Measurements from ENCODE around the gene TAB3. TPM values are rescaled to one million over a fixed set of nuclear protein-coding genes. Genes with fewer than 3 reads are reported as not detected.

Gene TAB3
- total and polyA plus RNA-seq, 3 experiments from 2014 or later = 7.6 to 21.4 (median 21.1) TPM

DNA sequence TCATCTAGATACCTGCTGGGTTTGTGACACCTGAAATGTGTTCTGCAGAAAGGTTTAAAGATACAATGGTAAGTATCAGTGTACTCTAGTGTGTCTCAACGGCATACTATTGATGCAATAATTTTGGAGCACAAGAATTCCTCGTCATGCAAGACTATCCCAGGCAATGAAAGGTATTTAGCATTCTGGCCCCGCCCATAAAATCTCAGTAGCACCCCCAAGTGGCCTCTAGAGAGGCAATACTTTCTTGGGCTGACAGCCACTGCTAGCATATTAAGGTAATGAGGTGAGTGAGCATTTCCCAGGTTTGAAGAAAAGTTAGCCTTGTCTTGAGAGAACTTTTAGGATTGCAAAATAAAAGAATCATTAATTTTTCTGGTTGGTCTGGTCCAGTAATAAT is 24.0 kb downstream of the TAB3 start:
- no peak overlapping the region for H3K4me3 Mint-ChIP-seq
- Histone ChIP-seq H3K36me3 (ENCODE audit: insufficient read depth, low read length) (no peaks in the 10 kb centered on the region), H3K27me3 (ENCODE audit: insufficient read depth, low read length, poor library complexity, severe bottlenecking) (no peaks in the 10 kb centered on the region), H3K4me1 (ENCODE audit: insufficient read depth, low read length) (no peaks in the 10 kb centered on the region), H3K4me3 (ENCODE audit: low read length) (no peak overlapping the region), H3K9me3 (ENCODE audit: low read length) (no peaks in the 10 kb centered on the region), H3K27ac (ENCODE audit: low read depth, low read length) (no peak overlapping the region)
- peaks cover 0 to 39% (median 2%) of the 10 kb centered on the region in 3 donors for H3K36me3 Mint-ChIP-seq
- ChIA-PET CTCF (no interaction called here), POLR2A (no interaction called here)
- no peak for DNase-seq
- H3K27ac Mint-ChIP-seq = no peak overlapping the region
- H3K4me1 Mint-ChIP-seq = peaks cover 0 to 3% (median 2%) of the 10 kb centered on the region in 3 donors
- H3K27me3 Mint-ChIP-seq = no peaks in the 10 kb centered on the region
- no peaks in the 10 kb centered on the region for H3K9me3 Mint-ChIP-seq

DNA sequence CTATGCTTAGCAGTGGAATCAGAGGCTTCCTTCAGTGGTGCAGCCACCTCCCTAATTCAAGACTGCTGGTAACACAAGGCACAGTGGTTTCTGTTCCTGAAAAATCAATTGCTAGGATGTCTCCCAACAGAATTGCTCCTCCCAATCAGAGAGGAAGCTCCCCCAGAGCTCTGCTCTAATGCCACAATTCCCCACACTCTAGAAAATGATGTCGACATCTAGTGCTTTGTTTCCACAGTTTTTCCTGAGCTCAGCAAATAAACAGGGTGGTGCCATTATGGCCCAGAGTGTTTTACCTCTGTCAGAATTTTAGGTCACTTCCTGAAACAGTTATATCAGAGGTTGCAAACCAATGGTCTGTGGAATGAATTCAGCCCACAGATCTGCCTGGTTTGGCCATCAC is 24.7 kb downstream of the TAB3 start:
- Histone ChIP-seq H3K27me3 (ENCODE audit: insufficient read depth, low read length, poor library complexity, severe bottlenecking) (no peaks in the 10 kb centered on the region), H3K9me3 (ENCODE audit: low read length) (no peaks in the 10 kb centered on the region), H3K4me1 (ENCODE audit: insufficient read depth, low read length) (no peaks in the 10 kb centered on the region), H3K27ac (ENCODE audit: low read depth, low read length) (no peak overlapping the region), H3K4me3 (ENCODE audit: low read length) (no peak overlapping the region), H3K36me3 (ENCODE audit: insufficient read depth, low read length) (no peaks in the 10 kb centered on the region)
- CTCF ChIA-PET = no interaction called here
- H3K27me3 Mint-ChIP-seq = peaks cover 0 to 2% of the 10 kb centered on the region in 2 donors
- peaks cover 0 to 42% (median 4%) of the 10 kb centered on the region in 3 donors for H3K36me3 Mint-ChIP-seq
- no peak overlapping the region for H3K27ac Mint-ChIP-seq
- H3K4me3 Mint-ChIP-seq = no peak overlapping the region
- POLR2A ChIA-PET = no interaction called here
- H3K9me3 Mint-ChIP-seq = no peaks in the 10 kb centered on the region
- peaks cover 0 to 3% (median 2%) of the 10 kb centered on the region in 3 donors for H3K4me1 Mint-ChIP-seq
- DNase-seq = no peak

DNA sequence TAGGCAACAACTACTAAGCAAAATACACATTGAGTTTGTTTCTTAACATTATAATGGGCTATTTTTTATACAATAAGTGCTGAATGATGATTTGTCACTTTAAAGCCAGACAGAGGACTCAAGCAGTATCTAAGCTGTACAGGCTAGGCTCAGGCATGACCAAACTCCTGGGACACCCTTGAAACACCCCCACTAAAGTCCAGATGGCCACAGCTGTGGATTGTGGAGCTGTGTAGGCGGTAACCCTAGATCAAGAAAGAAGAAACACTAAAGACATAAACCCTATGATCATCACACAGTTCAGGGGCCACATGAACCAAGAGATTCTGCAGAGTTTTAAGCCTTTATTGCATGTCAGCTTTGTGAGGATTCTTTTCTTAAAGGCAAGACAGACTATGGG is 25.1 kb downstream of the TAB3 start:
- no peaks in the 10 kb centered on the region for H3K27me3 ChIP-seq (ENCODE audit: insufficient read depth, low read length, poor library complexity, severe bottlenecking)
- DNase-seq = no peak
- Mint-ChIP-seq H3K4me1 (peaks cover under 1 to 3% (median 2%) of the 10 kb centered on the region in 3 donors), H3K9me3 (no peaks in the 10 kb centered on the region), H3K27me3 (peaks cover 0 to 2% of the 10 kb centered on the region in 2 donors), H3K27ac (peak overlapping the region in 1 of 8 donors; percentile 68), H3K36me3 (peaks cover 0 to 46% (median 4%) of the 10 kb centered on the region in 3 donors), H3K4me3 (no peak overlapping the region)
- no peaks in the 10 kb centered on the region for H3K4me1 ChIP-seq (ENCODE audit: insufficient read depth, low read length)
- no peaks in the 10 kb centered on the region for H3K9me3 ChIP-seq (ENCODE audit: low read length)
- no peak overlapping the region for H3K27ac ChIP-seq (ENCODE audit: low read depth, low read length)
- ChIA-PET CTCF (no interaction called here), POLR2A (no interaction called here)
- H3K36me3 ChIP-seq (ENCODE audit: insufficient read depth, low read length) = peaks cover 3% of the 10 kb centered on the region
- no peak overlapping the region for H3K4me3 ChIP-seq (ENCODE audit: low read length)

DNA sequence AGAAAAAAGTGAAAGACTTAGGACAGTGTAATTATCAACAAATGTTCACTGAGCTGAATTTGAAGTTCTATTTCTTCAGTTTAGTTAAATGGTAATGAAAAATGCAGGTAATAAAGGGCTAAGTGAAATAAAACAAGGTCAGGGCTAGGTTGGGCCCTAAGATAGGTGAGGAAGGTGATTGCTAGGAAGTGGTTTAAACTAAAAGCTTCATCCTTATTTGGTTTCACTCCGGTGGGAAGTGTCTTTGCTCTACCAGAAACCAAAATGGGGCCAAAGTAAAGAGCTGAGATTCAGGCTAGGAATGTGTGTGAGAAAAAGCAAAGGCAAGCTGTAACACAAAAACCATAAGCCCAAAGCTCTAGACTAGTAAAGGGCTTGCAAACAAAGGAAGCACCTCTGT is 31.0 kb downstream of the TAB3 start:
- H3K27ac ChIP-seq (ENCODE audit: low read depth, low read length) = no peak overlapping the region
- ChIA-PET POLR2A (no interaction called here), CTCF (interaction anchor here (0.6 to 1.0 kb wide), 2 partner anchors 8 to 10 kb away, joined by 3 read pairs; no protein-coding TSS in a partner anchor)
- no peaks in the 10 kb centered on the region for H3K27me3 ChIP-seq (ENCODE audit: insufficient read depth, low read length, poor library complexity, severe bottlenecking)
- H3K4me3 Mint-ChIP-seq = no peak overlapping the region
- no peaks in the 10 kb centered on the region for H3K9me3 Mint-ChIP-seq
- no peak for DNase-seq
- peaks cover 7 to 64% (median 23%) of the 10 kb centered on the region in 3 donors for H3K36me3 Mint-ChIP-seq
- no peaks in the 10 kb centered on the region for H3K9me3 ChIP-seq (ENCODE audit: low read length)
- H3K4me1 ChIP-seq (ENCODE audit: insufficient read depth, low read length) = no peaks in the 10 kb centered on the region
- H3K4me1 Mint-ChIP-seq = peaks cover 0 to 6% (median 0%) of the 10 kb centered on the region in 3 donors
- peaks cover 15% of the 10 kb centered on the region for H3K36me3 ChIP-seq (ENCODE audit: insufficient read depth, low read length)
- H3K4me3 ChIP-seq (ENCODE audit: low read length) = no peak overlapping the region
- H3K27ac Mint-ChIP-seq = peak overlapping the region in 2 of 8 donors; percentile 1 to 30
- H3K27me3 Mint-ChIP-seq = peaks cover 0 to 2% of the 10 kb centered on the region in 2 donors

DNA sequence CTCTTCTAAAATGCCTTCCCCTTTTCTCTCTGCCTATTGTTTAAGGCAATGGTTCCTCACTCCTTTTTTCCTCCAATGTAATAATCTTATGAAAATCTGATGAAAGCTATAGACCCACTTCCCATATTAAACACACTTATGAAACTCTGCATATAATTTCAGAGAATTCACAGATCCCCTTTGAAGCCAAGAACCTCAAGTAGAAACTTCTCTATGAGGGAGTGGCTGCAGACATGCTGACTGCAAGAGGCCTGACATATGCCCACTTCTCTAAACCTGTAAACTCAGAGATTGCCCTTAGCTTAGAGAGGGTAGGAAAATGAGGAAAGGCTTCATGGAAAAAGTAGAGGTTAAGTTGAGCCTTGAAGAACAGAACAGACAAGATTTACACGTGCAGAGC is 37.6 kb downstream of the TAB3 start:
- CTCF ChIA-PET = no interaction called here
- Histone ChIP-seq H3K4me3 (ENCODE audit: low read length) (no peak overlapping the region), H3K4me1 (ENCODE audit: insufficient read depth, low read length) (no peaks in the 10 kb centered on the region), H3K27me3 (ENCODE audit: insufficient read depth, low read length, poor library complexity, severe bottlenecking) (no peaks in the 10 kb centered on the region), H3K27ac (ENCODE audit: low read depth, low read length) (no peak overlapping the region), H3K36me3 (ENCODE audit: insufficient read depth, low read length) (peaks cover 7% of the 10 kb centered on the region), H3K9me3 (ENCODE audit: low read length) (no peaks in the 10 kb centered on the region)
- DNase-seq = no peak
- Mint-ChIP-seq H3K27ac (peak overlapping the region in 1 of 8 donors; percentile 81), H3K9me3 (no peaks in the 10 kb centered on the region), H3K27me3 (no peaks in the 10 kb centered on the region), H3K36me3 (peaks cover 7 to 63% (median 19%) of the 10 kb centered on the region in 3 donors), H3K4me3 (no peak overlapping the region), H3K4me1 (no peaks in the 10 kb centered on the region)
- POLR2A ChIA-PET = no interaction called here

DNA sequence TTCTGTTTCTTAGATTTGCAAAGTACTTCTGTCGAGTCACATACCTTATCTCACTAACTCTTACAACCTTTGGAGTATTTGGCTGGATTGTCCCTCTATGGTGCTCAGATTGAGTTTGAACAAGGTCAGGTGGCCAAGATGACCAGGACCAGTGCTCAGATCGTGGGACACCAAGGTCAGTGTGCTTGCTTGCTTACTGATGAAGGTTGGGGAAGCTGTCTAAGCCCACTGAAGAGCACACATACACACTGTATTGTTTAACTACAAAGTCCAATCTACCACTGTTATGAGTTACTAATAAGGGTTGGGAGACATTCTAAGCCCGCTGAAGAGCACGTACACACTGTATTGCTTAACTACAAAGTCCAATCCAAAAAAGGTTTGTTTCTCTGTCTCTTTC is 53.7 kb downstream of the TAB3 start:
- Mint-ChIP-seq H3K27me3 (no peaks in the 10 kb centered on the region), H3K27ac (no peak overlapping the region), H3K4me1 (peaks cover 13 to 19% (median 16%) of the 10 kb centered on the region in 3 donors), H3K36me3 (peaks cover 0 to 61% (median 14%) of the 10 kb centered on the region in 3 donors), H3K9me3 (peaks cover 0 to under 1% (median 0%) of the 10 kb centered on the region in 5 donors), H3K4me3 (no peak overlapping the region)
- Histone ChIP-seq H3K36me3 (ENCODE audit: insufficient read depth, low read length) (no peaks in the 10 kb centered on the region), H3K4me1 (ENCODE audit: insufficient read depth, low read length) (peaks cover 10% of the 10 kb centered on the region), H3K27ac (ENCODE audit: low read depth, low read length) (no peak overlapping the region), H3K4me3 (ENCODE audit: low read length) (no peak overlapping the region), H3K9me3 (ENCODE audit: low read length) (no peaks in the 10 kb centered on the region), H3K27me3 (ENCODE audit: insufficient read depth, low read length, poor library complexity, severe bottlenecking) (no peaks in the 10 kb centered on the region)
- ChIA-PET CTCF (no interaction called here), POLR2A (no interaction called here)
- no peak for DNase-seq

DNA sequence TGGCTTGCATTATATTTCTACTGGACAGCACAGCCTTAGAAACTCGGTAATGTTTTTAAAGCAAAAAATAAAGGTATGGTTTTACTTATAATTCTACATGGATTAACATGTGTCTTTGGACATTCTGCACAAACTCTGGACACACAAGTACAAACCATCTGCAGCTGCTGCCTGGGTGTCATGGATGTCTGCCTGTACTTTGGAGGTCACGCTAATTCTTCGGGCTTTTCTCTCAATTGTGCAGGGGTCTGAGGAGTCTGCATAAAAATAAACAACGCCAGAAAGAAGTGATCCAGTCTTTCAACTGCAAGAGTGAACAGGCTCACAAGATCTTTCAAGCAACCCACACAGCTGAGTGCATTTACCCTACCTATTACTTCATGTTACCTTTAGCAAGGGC is 55.2 kb downstream of the TAB3 start:
- Histone ChIP-seq H3K9me3 (ENCODE audit: low read length) (no peaks in the 10 kb centered on the region), H3K36me3 (ENCODE audit: insufficient read depth, low read length) (no peaks in the 10 kb centered on the region), H3K4me1 (ENCODE audit: insufficient read depth, low read length) (peaks cover 10% of the 10 kb centered on the region), H3K27me3 (ENCODE audit: insufficient read depth, low read length, poor library complexity, severe bottlenecking) (no peaks in the 10 kb centered on the region), H3K27ac (ENCODE audit: low read depth, low read length) (no peak overlapping the region), H3K4me3 (ENCODE audit: low read length) (no peak overlapping the region)
- POLR2A ChIA-PET = no interaction called here
- CTCF ChIA-PET = no interaction called here
- Mint-ChIP-seq H3K27me3 (no peaks in the 10 kb centered on the region), H3K27ac (peak overlapping the region in 1 of 8 donors; percentile 10), H3K36me3 (peaks cover 0 to 53% (median 10%) of the 10 kb centered on the region in 3 donors), H3K4me1 (peaks cover 13 to 24% (median 16%) of the 10 kb centered on the region in 3 donors), H3K4me3 (no peak overlapping the region), H3K9me3 (no peaks in the 10 kb centered on the region)
- DNase-seq = no peak

DNA sequence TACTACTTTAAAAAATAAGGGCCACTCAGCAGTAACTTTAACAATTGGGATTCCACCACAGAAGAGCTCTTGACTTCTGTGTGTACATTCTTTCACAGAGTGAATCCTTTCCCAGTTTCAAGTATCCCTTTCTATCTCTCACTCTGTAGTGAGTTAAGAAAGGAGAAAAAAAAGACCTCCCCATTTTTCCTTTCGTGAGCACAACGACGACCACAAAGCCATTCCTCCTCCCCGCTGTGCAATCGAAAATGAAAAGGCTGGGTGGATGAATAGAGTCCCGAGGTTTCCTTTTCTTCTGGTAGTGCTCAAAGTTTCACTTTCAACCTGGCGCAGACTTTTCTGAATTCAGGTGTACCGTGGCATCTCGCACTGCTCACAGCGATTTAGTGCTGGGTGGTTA is 58.0 kb downstream of the TAB3 start:
- CTCF ChIA-PET = no interaction called here
- no peaks in the 10 kb centered on the region for H3K36me3 ChIP-seq (ENCODE audit: insufficient read depth, low read length)
- no peaks in the 10 kb centered on the region for H3K9me3 ChIP-seq (ENCODE audit: low read length)
- peaks cover 0 to 34% (median 4%) of the 10 kb centered on the region in 3 donors for H3K36me3 Mint-ChIP-seq
- H3K27me3 ChIP-seq (ENCODE audit: insufficient read depth, low read length, poor library complexity, severe bottlenecking) = no peaks in the 10 kb centered on the region
- H3K4me1 Mint-ChIP-seq = peaks cover 16 to 27% (median 17%) of the 10 kb centered on the region in 3 donors
- no peak overlapping the region for H3K4me3 ChIP-seq (ENCODE audit: low read length)
- no peaks in the 10 kb centered on the region for H3K9me3 Mint-ChIP-seq
- H3K4me3 Mint-ChIP-seq = peak overlapping the region; percentile 13 to 84 (median 56)
- peak in 1 of 5 donors; percentile 17 for DNase-seq
- no peaks in the 10 kb centered on the region for H3K27me3 Mint-ChIP-seq
- H3K27ac Mint-ChIP-seq = peak overlapping the region; percentile 18 to 95 (median 81)
- peaks cover 10% of the 10 kb centered on the region for H3K4me1 ChIP-seq (ENCODE audit: insufficient read depth, low read length)
- H3K27ac ChIP-seq (ENCODE audit: low read depth, low read length) = no peak overlapping the region
- POLR2A ChIA-PET = no interaction called here
